ENCODE results near the gene MCOLN2.
A peak's percentile ranks its signal among the peaks of the same experiment; 100 is the strongest.

The MCOLN2 gene

DNA sequence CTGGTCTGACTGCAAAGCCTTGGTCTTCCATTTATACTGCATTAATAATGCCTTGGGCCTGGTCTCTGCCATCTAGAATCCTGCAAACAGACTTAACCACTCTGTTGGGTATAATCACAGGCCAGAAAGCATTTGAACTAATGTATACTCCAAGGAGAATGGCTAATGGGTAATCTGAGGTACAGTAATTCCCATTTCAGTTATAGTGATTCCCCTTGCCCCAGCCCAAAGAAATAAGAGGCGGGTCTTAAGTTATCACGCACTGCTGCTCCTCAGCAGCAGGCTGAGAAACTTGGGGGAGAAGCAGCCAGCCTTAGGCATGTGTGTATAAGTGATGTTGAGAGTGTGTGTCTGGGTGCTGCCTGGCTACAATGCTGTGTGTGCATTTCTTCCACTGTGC is 106.3 kb downstream of the MCOLN2 start:
- DNase-seq = no peak

DNA sequence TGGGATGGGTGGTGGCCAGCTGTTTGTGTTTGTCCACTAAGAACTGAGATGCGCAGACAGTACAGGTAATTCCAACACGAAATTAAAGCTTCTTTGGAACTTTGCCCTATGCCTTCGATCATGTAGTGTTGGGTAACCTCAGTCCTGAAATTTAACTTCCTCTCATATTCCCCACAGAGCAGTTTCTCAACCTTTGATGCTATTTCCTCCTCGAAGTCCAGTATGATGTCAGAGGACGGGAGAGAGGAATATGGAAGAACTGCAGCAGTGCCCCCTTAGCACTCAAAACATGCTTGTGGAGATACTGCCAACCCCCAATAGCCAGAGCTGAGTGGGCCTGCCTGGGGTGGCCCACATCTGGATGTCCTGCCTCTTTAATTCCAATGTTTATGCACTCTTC is 107.5 kb downstream of the MCOLN2 start:
- no peak for DNase-seq

DNA sequence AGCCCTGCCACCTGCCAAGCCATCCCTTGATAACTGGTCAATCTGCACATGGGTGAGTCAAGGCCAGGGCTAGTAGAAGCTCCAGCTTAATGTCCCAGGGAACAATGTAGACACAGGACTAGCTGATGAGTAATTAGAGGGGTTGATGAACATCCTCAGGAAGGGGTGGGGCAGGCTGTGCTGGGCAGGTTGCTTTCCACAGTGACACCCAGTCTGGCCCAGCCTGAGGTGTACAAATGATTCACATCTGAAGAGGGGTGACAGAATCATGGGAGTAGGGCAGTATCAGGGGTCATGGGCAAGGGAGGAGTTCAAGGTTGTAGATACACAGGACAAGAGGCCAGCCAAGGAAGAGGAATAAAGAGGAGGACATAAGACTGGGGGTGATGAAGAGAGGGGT is 108.2 kb downstream of the MCOLN2 start:
- peak; percentile 24 for DNase-seq

DNA sequence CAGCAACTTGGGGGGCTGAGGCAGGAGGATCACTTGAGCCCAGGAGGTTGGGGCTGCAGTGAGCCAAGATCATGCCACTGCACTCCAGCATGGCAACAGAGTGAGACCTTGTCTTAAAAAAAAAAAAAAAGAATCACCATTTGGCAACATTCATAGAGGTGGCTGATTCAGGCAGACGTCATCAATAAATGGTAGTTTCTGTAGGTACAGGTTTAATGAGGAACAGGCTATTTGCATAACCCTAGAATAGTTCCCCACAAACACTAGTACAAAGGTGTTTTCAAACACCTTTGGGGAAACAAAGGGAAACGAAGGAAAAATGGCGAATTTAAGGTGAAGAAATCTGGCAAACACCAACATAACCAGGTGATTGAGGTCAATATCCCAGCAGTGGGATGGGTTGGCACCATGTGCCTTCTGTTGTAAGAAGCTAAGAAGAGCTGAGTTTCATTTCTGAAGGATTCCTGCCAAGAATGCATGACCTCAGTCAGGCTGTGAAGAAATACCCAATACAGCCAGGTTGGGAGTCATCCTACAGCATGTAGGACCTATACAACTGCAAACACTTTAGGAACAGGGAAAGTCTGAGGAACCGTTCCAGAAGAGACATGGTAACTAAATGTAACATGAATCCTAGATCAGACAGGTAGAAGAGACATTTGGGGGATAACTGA is 109.5 kb downstream of the MCOLN2 start:
- DNase-seq = no peak

DNA sequence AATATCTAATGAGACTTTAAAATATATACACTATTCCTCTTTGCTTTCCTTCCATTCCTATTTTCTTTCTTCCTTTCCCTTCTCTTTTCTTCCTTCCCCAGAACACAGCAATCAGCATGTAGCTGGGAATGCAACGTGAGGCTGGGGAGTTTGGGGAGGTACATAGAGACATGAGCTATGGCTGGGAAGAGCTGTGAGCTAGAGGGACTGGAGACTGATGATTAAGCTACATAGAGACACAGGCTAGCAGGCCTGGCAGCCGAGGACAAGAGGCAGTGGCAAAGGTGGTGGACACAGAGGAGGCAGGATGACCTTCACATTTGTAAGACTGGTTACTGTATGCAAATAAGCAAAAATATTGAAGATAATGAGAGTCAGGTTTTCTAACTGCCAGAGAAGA is 111.4 kb downstream of the MCOLN2 start:
- no peak for DNase-seq

DNA sequence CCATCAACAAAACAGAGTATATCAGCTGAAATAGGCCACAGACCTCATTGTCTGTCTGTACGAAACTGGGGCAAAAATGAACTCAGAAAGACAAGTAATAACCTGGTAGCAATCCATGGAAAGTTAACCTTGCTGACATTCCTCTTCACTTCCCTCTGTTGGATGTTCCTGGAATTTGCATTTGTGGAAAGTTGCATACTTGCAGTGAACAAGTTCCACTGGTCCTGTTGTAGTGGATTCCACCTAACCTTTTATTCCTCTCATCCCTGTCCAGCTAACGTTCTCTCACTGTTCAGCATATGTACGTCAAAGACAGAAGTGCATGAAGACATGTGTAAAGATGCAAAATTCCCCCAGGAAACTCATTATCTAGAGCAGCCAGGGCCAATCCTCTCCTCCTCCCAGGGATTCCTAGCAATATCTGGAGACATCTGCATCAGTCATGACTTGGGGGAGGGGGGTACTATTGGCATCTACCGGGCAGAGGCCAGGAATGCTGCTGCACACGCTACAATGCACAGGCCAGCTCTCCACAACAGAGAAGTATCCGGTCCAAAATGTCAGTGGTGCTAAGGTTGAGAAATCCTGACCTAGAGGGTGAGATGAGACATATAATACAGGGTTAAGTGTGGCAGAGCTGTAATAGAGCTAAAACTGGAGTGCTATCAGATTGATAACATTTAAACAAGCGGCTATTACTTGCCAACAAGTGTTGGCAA is 112.1 kb downstream of the MCOLN2 start:
- DNase-seq = no peak

DNA sequence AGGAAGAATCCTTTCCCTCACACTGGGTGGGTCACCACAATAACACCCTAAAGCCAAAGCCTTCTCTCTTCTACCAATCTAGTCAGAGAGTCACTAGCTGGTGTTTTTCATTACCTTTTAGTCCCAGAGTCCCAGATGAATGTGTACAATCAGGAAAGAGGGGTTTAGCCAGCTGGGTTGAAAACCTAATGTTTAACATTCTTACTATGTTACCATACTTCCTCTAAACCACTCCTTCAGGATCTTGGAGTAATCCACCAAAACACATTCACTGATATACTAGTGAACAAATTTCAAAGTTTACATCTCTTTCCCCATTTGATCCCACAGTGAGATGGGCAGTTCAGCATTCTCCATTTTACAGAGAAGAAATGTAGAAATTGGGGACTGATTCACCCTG is 113.6 kb downstream of the MCOLN2 start:
- no peak for DNase-seq

DNA sequence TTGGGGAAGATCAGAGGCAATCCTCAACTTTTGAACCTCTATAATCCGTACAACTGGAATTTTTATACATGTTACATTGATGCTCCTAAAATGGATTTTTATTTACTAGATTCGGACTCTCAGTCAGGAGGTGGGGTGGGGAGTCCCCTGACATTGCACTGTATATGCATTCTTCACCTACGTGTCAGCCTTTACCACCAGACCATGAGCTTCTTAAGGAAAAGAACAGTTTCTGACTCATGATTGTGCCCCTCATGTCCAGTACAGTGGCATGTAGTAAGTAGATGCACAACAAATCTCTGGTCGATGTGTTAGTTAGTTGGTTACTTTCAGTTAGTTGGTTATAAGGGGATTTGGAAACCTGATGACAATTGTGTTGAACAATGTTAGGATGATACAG is 119.3 kb downstream of the MCOLN2 start:
- no peak for DNase-seq

DNA sequence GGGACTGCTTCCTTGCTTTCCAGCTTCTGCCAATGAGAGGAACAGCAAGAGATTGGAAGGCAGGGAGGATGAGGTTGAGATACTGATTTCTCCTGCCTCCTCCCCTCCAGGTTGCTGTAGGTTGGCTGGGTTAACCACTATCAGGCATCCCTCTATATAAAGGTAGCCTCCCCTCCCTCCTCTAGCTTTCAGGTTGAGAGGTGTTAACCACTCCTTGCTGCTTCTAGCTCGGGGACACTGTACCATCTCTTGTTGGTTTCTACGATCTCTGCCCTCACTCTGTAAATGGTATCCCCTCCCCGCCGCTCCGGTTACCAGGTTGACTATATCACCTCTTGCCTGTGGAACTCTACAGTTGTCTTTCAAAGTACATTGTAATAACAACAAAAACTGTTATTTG is 120.6 kb downstream of the MCOLN2 start:
- DNase-seq = no peak

Measured in activated CD4-positive, alpha-beta T cell treated with anti-CD3 and anti-CD28 coated beads for 1 hour (primary cell).